ENCODE results near the gene PTGR2. TPM values are rescaled to one million over a fixed set of nuclear protein-coding genes. Genes with fewer than 3 reads are reported as not detected.
"Not testable (repeated sequence)": the region's sequence is repeated elsewhere in the genome, so short reads cannot be mapped to it uniquely, and the experiment has no call there.

The PTGR2 gene
- 36.7 TPM for total RNA-seq
- long read RNA-seq, transcript PTGR2-204 (10 exons, 2,543 nt), result minor isoform, 16 of 65 reads
- long read RNA-seq, transcript PTGR2-205 (10 exons, 3,851 nt), result major isoform, 32 of 65 reads
- long read RNA-seq, transcript PTGR2-201 (10 exons, 2,559 nt), result minor isoform, 7 of 65 reads
- long read RNA-seq, partial matches to known transcripts, result 6 of 65 reads
- long read RNA-seq, other reads (novel, unspliced or antisense), result 4 of 65 reads

GRCh38 chr14:73851567-73852382 is at the start of gene PTGR2:
PTGR2 (plus strand) TSS chr14:73851831; CDS start chr14:73858863, 7,032 bp downstream.
- intact Hi-C loops (cut with DNase I), result loop anchor here (5.0 kb wide), 1 partner anchor 36 kb away; the partner anchor contains the start of gene ZNF410
- peak; percentile 96 for DNase-seq (ENCODE audit: low spot score)

DNA sequence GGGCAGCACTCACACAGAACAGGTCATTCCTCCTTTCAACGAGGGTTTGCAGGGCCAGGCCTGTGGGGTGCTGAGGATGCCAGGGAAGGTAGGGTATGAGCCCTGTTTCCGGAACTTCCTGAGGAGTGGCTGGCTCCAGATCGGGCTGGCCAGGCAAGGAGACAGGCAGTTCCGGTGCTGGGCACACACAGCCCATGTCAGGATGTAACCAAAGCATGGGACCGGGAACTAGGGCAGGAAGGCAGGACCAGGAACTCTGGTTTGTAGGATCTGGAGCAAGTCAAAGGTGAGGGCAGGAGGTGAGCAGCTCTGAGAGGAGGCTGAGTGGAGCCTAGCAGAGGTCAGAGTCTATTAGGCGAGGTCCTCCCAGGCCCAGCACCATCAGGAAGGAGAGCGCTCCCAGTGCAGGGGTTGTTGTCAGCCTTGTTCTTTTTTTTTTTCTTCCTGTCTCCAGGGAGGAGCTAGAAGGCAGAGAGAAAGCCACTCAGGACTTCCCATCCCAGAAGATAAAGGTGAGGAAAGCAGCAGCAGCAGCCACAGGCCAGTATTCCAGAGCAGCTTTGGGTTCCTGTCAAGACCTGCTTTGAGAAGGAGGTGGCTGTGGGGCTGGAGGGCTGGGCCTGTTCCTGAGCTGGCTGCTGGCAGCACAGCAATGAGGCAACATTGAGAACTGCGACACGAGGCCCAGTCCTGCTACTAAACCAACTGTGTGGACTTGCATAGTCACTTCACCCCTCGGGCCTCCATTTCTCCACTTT is 49.0 kb upstream of the PTGR2 start:
- intact Hi-C loops (cut with DNase I), result no loop called here
- no peak for DNase-seq (ENCODE audit: low spot score)

GRCh38 chr14:73804636-73805035 is 47.0 kb upstream of the PTGR2 start:
- no peak for DNase-seq (ENCODE audit: low spot score)
- intact Hi-C loops (cut with DNase I), result no loop called here

DNA sequence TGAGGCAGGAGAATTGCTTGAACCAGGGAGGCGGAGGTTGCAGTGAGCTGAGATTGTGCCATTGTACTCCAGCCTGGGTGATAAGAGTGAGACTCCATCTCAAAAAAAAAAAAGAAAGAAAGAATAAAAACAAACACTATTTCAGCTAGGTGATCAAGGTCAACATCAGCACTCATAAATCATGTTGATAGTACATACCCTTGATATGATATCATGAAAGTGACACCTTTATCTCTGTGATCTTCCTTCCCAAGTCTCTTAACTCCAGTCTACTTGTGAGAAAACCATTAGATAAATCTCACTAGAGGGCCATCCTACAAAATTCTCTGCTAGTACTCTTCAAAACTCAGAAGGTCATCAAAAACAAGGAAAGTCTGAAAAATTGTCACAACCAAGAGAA is 44.2 kb upstream of the PTGR2 start:
- intact Hi-C loops (cut with DNase I), result no loop called here
- no peak for DNase-seq (ENCODE audit: low spot score)

GRCh38 chr14:73809391-73809790 is 42.2 kb upstream of the PTGR2 start:
- no peak for DNase-seq (ENCODE audit: low spot score)
- intact Hi-C loops (cut with DNase I), result no loop called here

DNA sequence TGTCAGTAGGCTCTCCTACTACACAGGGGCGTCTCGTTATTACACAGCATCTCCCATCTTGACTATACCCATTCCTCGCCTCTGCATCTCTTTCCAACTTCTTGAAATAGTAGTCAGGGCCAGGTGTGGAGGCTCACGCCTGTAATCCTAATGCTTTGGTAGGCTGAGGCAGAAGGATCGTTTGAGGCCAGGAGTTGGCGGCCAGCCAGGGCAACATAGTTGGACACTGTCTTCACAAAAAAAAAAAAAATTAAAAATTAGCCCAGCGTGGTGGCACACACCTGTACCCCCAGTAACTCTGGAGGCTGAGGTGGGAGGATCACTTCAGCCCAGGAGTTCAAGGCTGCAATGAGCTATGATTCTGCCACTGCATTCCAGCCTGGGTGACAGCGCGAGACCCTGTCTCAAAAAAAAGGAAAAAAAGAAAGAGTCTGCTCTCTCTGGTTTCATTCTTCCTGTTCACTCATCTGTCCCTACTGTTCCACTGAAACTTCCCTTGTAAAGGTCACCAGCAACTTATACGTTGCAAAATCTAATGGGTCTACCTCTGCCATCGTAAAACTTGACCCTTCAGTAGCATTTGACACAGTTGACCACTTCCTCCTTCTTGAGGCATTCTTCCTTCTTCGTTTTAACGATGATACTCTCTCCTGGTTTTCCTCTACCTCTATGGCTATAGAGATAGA is 41.0 kb upstream of the PTGR2 start:
- intact Hi-C loops (cut with DNase I), result no loop called here
- DNase-seq (ENCODE audit: low spot score), result no peak

DNA sequence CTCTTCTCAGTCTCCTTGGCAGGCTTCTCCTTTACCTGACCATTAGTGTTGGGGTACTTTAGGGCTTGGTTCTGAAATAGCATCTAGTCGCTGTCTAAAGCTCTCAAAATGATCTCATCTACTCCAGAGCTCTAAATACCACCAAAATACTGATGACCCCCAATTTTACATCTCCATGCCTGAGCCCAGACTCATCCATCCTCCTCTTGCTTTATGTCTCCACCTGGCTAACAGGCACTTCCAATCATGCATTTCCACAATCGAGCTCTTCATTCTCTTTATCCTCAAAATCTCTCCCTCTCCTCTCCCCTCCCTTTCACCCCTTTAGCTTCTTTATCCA is 40.5 kb upstream of the PTGR2 start:
- intact Hi-C loops (cut with DNase I), result no loop called here
- no peak for DNase-seq (ENCODE audit: low spot score)

DNA sequence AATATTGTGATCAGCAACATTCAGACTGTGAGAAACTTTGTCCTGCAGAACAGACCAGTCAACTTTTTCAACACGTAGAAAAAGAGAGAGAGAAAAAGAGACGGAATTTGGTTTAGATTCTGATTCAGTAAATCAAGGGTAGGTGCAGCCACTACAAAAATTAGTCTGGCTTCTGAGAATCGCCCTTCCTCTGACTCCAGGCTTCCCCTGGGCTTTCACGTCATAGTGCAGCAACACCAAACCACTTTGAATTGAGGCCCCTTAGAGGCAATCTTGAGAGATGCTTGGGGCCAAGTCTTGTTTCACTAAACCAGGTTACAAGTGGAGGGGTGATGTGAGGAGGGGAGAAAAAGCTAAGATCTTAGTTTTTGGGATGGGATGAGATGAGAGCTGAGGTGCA is 37.5 kb upstream of the PTGR2 start:
- DNase-seq (ENCODE audit: low spot score), result no peak
- intact Hi-C loops (cut with DNase I), result no loop called here

DNA sequence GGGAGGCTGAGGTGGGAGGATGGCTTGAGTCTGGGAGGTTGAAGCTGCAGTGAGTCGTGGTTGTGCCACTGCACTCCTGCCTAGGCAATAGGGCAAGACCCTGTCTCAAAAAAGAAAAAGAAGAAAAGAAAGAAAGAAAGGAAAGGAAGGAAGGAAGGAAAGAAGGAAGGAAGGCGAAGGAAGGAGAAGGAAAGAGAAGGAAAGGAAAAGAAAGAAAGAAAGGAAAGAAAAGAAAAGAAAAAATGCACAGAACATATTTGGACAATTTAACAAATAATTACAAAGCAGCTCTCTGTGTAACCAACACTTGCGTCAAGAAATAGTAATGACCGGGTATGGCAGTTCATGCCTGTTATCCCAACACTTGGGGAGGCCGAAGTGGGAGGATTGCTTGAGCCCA is 35.8 kb upstream of the PTGR2 start:
- DNase-seq (ENCODE audit: low spot score), result no peak
- intact Hi-C loops (cut with DNase I), result no loop called here

DNA sequence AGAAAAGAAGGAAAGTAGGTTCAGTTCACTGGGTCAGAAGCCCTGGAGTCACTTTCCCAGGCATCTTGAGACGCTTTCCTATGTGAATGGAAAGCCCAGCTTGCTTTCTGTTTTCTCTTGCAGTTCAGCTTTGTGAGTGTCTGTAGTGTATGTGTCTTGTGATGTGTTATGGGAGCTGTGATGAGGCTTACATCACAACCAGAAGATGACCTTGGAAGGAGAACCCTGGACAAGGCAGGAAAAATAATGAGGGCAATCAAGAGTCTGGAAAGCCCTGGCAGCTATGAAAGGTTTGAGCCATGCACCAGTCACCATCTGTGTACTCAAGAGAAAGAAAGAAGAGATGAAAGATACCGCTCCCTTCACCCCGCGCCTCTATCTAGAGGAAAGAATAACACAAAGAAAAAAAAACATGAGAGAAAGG is 35.2 kb upstream of the PTGR2 start:
- DNase-seq (ENCODE audit: low spot score), result no peak
- intact Hi-C loops (cut with DNase I), result no loop called here

DNA sequence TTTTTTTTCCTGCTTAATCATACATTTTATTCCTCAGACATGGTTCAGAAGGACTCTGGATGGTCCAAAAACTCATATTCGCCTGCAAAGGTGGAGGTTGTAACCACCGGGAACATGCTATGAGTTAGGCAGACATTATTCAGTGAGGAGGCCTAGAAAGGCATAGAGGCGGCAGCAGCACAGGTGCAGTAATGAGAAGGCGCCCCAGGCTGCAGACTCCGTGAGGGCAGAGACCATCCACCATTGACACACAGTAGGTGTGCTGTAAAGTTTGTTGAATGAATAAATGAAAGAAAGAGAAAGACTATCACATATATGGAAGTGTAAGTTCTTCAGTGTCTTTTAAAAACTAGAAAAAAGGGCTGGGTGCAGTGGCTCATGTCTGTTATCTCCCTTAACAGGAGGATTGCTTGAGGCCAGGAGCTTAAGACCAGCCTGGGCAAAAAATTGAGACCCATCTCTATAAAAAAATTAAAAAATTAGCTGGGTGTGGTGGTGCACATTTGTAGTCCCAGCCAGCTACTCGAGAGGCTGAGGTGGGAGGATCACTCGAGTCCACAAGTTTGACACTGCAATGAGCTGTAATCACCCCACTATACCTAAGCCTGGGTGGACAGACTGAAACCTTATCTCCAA is 34.5 kb upstream of the PTGR2 start:
- intact Hi-C loops (cut with DNase I), result no loop called here
- DNase-seq (ENCODE audit: low spot score), result no peak

DNA sequence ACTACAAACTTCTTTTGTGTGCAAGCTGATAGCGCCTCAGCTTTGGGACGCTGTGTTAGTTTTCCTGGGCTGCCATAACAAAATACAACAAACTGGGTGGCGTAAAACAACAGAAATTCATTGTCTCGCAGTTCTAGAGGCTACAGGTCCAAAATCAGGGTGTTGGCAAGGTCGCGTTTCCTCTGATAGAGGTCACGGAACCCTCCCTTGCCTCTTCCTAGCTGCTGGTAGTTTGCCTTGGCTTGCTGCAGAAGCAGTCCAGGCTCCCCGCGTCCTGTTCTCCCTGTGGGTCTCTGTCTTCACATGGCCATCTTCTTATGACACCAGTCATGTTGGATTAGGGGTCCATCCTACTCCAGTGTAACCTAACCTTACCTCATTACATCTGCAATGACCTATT is 32.8 kb upstream of the PTGR2 start:
- DNase-seq (ENCODE audit: low spot score), result no peak
- intact Hi-C loops (cut with DNase I), result no loop called here

- no peak for DNase-seq (ENCODE audit: low spot score)
- intact Hi-C loops (cut with DNase I), result loop anchor here (5.0 to 10.0 kb wide), 2 partner anchors 33 to 176 kb away; partner anchors contain the start of gene DNAL1
Observed at GRCh38 chr14:73820631-73821030, 31.0 kb upstream of the PTGR2 start.

- no peak for DNase-seq (ENCODE audit: low spot score)
- intact Hi-C loops (cut with DNase I), result loop anchor here (5.0 to 10.0 kb wide), 2 partner anchors 36 to 179 kb away; partner anchors contain the start of gene DNAL1
Observed at GRCh38 chr14:73823339-73823885, 28.2 kb upstream of the PTGR2 start.

DNA sequence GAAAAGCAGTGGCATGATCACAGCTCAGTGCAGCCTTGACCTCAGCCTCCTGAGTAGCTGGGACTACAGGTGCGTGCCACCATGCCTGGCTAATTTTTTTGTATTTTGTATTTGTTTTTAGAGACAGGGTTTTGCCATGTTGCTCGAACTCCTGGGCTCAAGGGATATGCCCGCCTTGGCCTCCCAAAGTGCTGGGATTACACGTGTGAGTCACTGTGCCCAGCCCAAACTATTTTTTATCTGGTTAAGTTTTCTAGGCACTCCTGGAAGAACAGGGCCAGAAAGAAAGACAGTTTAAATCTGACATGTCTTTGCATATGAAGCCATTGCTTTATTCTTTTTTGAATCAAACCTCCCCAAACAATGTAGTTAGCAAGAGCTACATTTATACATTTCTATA is 27.5 kb upstream of the PTGR2 start:
- intact Hi-C loops (cut with DNase I), result loop anchor here (5.0 to 10.0 kb wide), 2 partner anchors 37 to 179 kb away; partner anchors contain the start of gene DNAL1
- no peak for DNase-seq (ENCODE audit: low spot score)

DNA sequence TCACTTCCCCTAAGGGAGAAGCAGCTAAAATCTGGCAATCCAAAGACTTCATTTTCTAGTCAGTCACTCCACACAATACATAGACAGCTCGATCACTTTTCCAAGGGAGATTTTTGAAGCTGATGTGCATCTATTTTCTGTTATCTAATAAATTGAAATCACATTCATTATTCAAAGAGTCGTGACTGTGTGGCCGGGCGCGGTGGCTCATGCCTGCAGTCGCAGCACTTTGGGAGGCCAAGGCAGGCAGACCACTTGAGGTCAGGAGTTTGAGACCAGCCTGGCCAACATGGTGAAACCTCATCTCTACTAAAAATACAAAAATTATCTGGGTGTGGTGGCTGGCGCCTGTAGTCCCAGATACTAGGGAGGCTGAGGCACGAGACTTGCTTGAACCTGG is 27.1 kb upstream of the PTGR2 start:
- DNase-seq (ENCODE audit: low spot score), result no peak
- intact Hi-C loops (cut with DNase I), result loop anchor here (5.0 to 10.0 kb wide), 2 partner anchors 37 to 180 kb away; partner anchors contain the start of gene DNAL1

GRCh38 chr14:73825551-73826188 is 26.0 kb upstream of the PTGR2 start:
- peak; percentile 94 for DNase-seq (ENCODE audit: low spot score)

GRCh38 chr14:73827190-73827589 is 24.4 kb upstream of the PTGR2 start:
- DNase-seq (ENCODE audit: low spot score), result not testable (repeated sequence)
- intact Hi-C loops (cut with DNase I), result loop anchor here (10.0 kb wide), 1 partner anchor 182 kb away; the partner anchor contains the start of gene DNAL1

More at GRCh38 chr14:73825551-73826188, 26.0 kb upstream of the PTGR2 start:
- intact Hi-C loops (cut with DNase I), result loop anchor here (1.0 to 10.0 kb wide), 2 partner anchors 97 to 181 kb away; partner anchors contain the start of gene DNAL1
